Measurements from ENCODE around the gene TMEM31. TPM values are rescaled to one million over a fixed set of nuclear protein-coding genes. Genes with fewer than 3 reads are reported as not detected.
A peak's percentile ranks its signal among the peaks of the same experiment; 100 is the strongest.

TMEM31 gene, protein sequence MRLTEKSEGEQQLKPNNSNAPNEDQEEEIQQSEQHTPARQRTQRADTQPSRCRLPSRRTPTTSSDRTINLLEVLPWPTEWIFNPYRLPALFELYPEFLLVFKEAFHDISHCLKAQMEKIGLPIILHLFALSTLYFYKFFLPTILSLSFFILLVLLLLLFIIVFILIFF
- not detected for total RNA-seq
- total RNA-seq = 0 reads per million in 2 donors

DNA sequence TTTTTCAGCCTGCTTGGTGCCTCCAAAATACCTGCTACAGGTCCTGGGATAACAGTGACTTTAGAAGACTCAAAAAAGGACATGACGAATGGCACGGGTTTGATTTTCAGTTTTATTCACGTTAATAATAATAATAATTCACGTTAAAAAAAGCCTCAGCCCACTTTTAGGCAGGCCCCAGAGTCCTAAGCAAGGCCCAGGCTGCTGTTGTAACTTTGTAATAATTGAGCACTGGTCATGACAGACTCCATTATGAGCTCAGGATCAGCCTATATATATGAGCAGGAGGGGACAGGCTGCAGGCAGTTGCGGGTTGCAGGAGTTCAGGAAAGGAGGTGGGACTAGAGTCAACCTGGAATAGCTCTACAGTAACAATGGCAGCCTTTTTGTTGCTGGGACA is at the start of gene TMEM31:
Gene TMEM31 (plus strand): TSS at position 301 of the 400 bp plus-strand sequence. CDS start 1,350 bp downstream, outside the sequence.
- ATAC-seq (no peak), DNase-seq (no peak)
- no peak within 1 kb of the TSS for H3K4me3 Mint-ChIP-seq
- no peaks in the 10 kb centered on the region for H3K36me3 Mint-ChIP-seq (ENCODE audit: low read depth)
- H3K27ac Mint-ChIP-seq = peak within 1 kb of the TSS; percentile 69
- H3K4me1 Mint-ChIP-seq = peaks cover 3% of the 10 kb centered on the region
- H3K9me3 ChIP-seq (ENCODE audit: control insufficient read depth, low read length, poor library complexity, severe bottlenecking) = no peaks in the 10 kb centered on the region
- no peaks in the 10 kb centered on the region for H3K27me3 Mint-ChIP-seq

GRCh38 chrX:103663981-103664762 is 46.5 kb upstream of the TMEM31 start:
- no peak for DNase-seq
- ATAC-seq = no peak
- H3K4me1 Mint-ChIP-seq = peaks cover 5% of the 10 kb centered on the region
- H3K36me3 Mint-ChIP-seq (ENCODE audit: low read depth) = no peaks in the 10 kb centered on the region
- H3K27ac Mint-ChIP-seq = no peak overlapping the region
- no peaks in the 10 kb centered on the region for H3K9me3 ChIP-seq (ENCODE audit: control insufficient read depth, low read length, poor library complexity, severe bottlenecking)
- H3K4me3 Mint-ChIP-seq = no peak overlapping the region
- peaks cover 7% of the 10 kb centered on the region for H3K27me3 Mint-ChIP-seq

- no peak for DNase-seq
- no peak for ATAC-seq
- no peaks in the 10 kb centered on the region for H3K9me3 ChIP-seq (ENCODE audit: control insufficient read depth, low read length, poor library complexity, severe bottlenecking)
- Mint-ChIP-seq H3K4me1 (peaks cover 5% of the 10 kb centered on the region), H3K27ac (no peak overlapping the region), H3K4me3 (no peak overlapping the region), H3K36me3 (ENCODE audit: low read depth) (no peaks in the 10 kb centered on the region), H3K27me3 (peaks cover 7% of the 10 kb centered on the region)
These were observed 44.3 kb upstream of the TMEM31 start for GRCh38 chrX:103666202-103667107.

DNA sequence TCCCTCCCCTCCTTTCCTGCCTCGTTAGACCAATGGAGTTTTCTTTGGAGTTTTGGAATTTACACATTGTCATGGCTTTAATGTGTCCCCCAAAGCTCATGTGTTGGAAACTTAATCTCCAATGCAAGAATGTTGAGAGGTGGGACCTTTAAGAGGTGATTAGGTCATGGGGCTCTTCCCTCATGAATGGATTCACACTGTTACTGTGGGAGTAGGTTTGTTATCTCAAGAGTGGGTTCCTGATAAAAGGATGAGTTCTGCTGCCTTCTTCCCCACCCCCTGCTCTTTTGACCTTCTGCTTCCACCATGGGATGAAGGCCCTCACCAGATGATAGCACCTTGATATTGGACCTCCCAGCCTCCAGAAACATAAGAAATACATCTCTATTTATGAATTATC is 41.0 kb upstream of the TMEM31 start:
- Mint-ChIP-seq H3K27me3 (no peaks in the 10 kb centered on the region), H3K4me1 (no peaks in the 10 kb centered on the region), H3K36me3 (ENCODE audit: low read depth) (no peaks in the 10 kb centered on the region), H3K27ac (no peak overlapping the region), H3K4me3 (no peak overlapping the region)
- ATAC-seq = no peak
- no peaks in the 10 kb centered on the region for H3K9me3 ChIP-seq (ENCODE audit: control insufficient read depth, low read length, poor library complexity, severe bottlenecking)
- DNase-seq = no peak

- H3K9me3 ChIP-seq (ENCODE audit: control insufficient read depth, low read length, poor library complexity, severe bottlenecking) = no peaks in the 10 kb centered on the region
- H3K27ac Mint-ChIP-seq = no peak overlapping the region
- H3K36me3 Mint-ChIP-seq (ENCODE audit: low read depth) = peaks cover 7% of the 10 kb centered on the region
- no peak for ATAC-seq
- peaks cover 10% of the 10 kb centered on the region for H3K4me1 Mint-ChIP-seq
- H3K27me3 Mint-ChIP-seq = no peaks in the 10 kb centered on the region
- H3K4me3 Mint-ChIP-seq = no peak overlapping the region
- DNase-seq = no peak
These were observed 35.9 kb upstream of the TMEM31 start for GRCh38 chrX:103674531-103675454.

DNA sequence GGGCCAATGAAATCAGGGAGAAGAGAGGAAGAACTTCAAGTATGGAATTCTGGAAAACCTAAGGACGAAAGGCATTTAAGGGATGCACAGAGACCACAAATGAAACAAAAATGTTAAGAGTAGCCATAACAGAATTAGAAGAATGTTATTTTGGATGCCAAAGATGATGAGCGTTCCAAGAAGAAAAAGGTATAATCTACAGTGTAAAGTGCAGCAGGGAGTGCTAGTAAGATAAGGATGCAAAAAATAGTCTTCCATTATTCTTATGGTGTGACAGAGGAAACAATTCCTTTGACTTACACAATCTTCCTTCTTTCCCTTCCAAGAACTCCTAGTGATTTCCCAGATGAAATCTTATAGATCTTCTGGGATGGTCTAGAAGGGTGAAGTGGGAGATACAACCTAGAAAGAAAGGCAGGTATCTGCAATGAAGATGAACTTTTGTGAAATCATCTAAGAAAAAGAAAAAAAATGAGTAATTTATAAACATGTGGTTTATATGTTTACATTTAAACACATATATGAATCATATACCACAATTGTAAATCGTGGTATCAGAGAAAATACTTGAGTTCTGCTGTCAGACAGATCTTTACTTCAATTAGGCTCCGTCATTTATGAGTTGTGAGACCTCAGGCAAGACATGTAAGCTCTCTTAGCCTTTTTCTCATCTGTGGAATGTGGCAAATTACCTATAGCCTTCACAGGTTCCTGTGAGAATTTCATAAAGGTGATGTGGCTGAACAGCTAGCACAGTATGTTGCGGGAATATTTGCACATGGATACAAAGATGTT is 32.3 kb upstream of the TMEM31 start:
- no peaks in the 10 kb centered on the region for H3K9me3 ChIP-seq (ENCODE audit: control insufficient read depth, low read length, poor library complexity, severe bottlenecking)
- Mint-ChIP-seq H3K27ac (no peak overlapping the region), H3K27me3 (no peaks in the 10 kb centered on the region), H3K4me3 (no peak overlapping the region), H3K4me1 (peaks cover 10% of the 10 kb centered on the region), H3K36me3 (ENCODE audit: low read depth) (peaks cover 7% of the 10 kb centered on the region)
- ATAC-seq (no peak), DNase-seq (no peak)

- H3K27me3 Mint-ChIP-seq = no peaks in the 10 kb centered on the region
- H3K4me1 Mint-ChIP-seq = peaks cover 14% of the 10 kb centered on the region
- no peak overlapping the region for H3K27ac Mint-ChIP-seq
- ATAC-seq = no peak
- DNase-seq = no peak
- no peak overlapping the region for H3K4me3 Mint-ChIP-seq
- H3K9me3 ChIP-seq (ENCODE audit: control insufficient read depth, low read length, poor library complexity, severe bottlenecking) = no peaks in the 10 kb centered on the region
- H3K36me3 Mint-ChIP-seq (ENCODE audit: low read depth) = peaks cover 7% of the 10 kb centered on the region
These were observed 29.3 kb upstream of the TMEM31 start for GRCh38 chrX:103681443-103681842.

DNA sequence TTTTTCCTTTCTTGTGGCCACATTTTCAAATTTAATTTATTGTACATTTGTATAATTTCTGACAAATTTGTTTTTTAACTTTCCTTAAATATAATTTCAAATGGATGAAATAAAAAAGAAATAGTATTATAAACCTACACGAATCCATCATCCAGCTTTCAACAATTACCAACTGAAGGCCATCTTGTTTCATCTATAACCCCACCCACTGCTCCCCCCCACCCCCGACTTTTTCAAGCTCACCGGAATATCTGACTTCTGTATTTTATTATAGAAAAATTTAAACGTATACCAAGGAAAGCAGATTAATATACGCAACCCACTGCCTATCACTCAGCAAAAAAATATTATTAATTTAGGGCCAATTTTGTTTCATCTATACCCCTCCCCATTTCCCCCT is 25.3 kb upstream of the TMEM31 start:
- H3K4me1 Mint-ChIP-seq = peaks cover 4% of the 10 kb centered on the region
- no peaks in the 10 kb centered on the region for H3K27me3 Mint-ChIP-seq
- ATAC-seq = no peak
- H3K9me3 ChIP-seq (ENCODE audit: control insufficient read depth, low read length, poor library complexity, severe bottlenecking) = no peaks in the 10 kb centered on the region
- H3K36me3 Mint-ChIP-seq (ENCODE audit: low read depth) = no peaks in the 10 kb centered on the region
- DNase-seq = no peak
- H3K27ac Mint-ChIP-seq = no peak overlapping the region
- H3K4me3 Mint-ChIP-seq = no peak overlapping the region

DNA sequence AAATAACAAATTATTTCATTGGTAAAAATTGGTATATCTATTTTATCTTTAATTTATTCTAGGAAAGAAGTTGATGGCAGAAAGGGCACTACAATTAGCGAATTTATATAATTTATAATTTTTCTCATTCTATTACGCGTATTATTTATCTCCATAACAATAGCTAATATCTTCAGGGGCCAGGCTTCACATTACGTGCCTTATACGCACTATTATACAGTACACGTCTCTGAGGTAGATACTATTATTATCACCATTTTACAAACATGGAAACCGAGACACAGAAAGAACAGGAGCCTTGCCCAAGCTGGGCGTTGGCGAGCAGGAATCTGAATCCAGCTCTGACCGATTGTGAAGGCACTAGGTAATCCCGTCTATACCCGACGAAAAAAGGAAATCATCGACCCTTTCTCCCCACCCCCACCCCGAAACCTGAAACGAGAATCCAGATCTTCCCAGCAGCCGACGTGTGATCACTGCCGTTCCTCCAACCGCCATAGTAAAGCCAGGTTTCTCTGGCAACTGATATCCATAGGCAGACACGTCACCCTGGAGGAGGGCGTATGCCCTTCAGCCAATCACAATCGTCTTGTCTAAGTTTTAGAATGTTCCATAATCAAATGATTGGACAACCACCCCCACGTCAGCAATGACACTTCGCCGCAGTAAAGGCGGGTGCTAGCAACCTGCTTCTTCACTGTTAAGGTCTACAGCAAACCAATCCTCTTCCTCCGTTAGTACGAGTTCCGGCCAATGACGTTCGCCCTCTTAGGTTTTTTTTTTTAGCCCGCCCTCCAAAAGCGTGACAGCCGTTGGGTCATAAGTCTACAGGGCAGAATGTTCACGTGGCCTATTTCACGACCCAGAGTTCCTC is 24.3 kb upstream of the TMEM31 start, which contains the start of gene MORF4L2:
Gene MORF4L2 (minus strand): TSS at position 501 of the 874 bp plus-strand sequence. CDS start 9,672 bp downstream, outside the sequence.
- no peak within 1 kb of the TSS for H3K4me3 Mint-ChIP-seq
- H3K27ac Mint-ChIP-seq = no peak within 1 kb of the TSS
- no peaks in the 10 kb centered on the region for H3K9me3 ChIP-seq (ENCODE audit: control insufficient read depth, low read length, poor library complexity, severe bottlenecking)
- no peaks in the 10 kb centered on the region for H3K27me3 Mint-ChIP-seq
- ATAC-seq (peak; percentile 87), DNase-seq (peak; percentile 58 to 79 (median 66))
- no peaks in the 10 kb centered on the region for H3K36me3 Mint-ChIP-seq (ENCODE audit: low read depth)
- H3K4me1 Mint-ChIP-seq = peaks cover 4% of the 10 kb centered on the region

DNA sequence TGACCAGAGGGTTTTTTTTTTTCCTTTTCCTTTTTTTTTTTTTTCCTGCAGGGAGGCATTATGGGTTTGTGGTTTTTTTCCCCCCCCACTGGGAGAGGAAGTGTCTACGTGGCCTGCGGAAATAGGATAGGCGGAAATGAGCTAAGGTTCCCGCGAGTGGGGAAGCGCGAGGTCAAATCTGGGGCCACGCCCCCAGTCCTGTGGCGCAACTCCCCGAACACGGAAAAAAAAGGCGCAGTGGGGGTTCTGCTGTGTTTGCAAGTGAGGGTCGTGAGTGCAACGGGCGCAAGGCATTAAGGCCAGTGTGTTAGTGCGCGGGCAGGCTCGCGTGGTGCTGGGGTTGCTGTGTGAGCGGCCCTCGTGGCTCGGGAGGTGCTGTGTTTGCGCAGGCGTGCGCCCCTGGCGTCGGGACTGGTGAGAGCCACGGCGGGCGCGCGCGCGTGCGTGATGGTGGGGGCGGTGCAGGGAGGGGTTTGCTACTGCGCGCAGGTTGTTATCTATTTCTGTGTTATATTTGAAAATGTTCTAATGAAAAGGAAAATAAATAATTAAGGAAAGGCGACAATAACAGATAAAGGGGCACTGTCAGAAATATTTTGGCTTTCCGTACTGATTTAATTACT is 23.5 kb upstream of the TMEM31 start:
- ATAC-seq (peak; percentile 68), DNase-seq (peak; percentile 79 to 81 (median 80))
- H3K9me3 ChIP-seq (ENCODE audit: control insufficient read depth, low read length, poor library complexity, severe bottlenecking) = no peaks in the 10 kb centered on the region
- H3K27ac Mint-ChIP-seq = no peak overlapping the region
- peaks cover 3% of the 10 kb centered on the region for H3K36me3 Mint-ChIP-seq (ENCODE audit: low read depth)
- peaks cover 4% of the 10 kb centered on the region for H3K4me1 Mint-ChIP-seq
- H3K27me3 Mint-ChIP-seq = no peaks in the 10 kb centered on the region
- no peak overlapping the region for H3K4me3 Mint-ChIP-seq

- DNase-seq (peak in 2 of 3 donors; percentile 15 to 25), ATAC-seq (no peak)
- peaks cover 5% of the 10 kb centered on the region for H3K4me1 Mint-ChIP-seq
These were observed 23.0 kb upstream of the TMEM31 start for GRCh38 chrX:103687696-103688201.

More at GRCh38 chrX:103687696-103688201, 23.0 kb upstream of the TMEM31 start:
- H3K27me3 Mint-ChIP-seq = no peaks in the 10 kb centered on the region
- H3K4me3 Mint-ChIP-seq = no peak overlapping the region
- H3K36me3 Mint-ChIP-seq (ENCODE audit: low read depth) = peaks cover 3% of the 10 kb centered on the region
- no peak overlapping the region for H3K27ac Mint-ChIP-seq
- H3K9me3 ChIP-seq (ENCODE audit: control insufficient read depth, low read length, poor library complexity, severe bottlenecking) = no peaks in the 10 kb centered on the region

Data from T-helper 17 cell (primary cell).